ENCODE results near the gene EPOP.
"Not testable (repeated sequence)": the region's sequence is repeated elsewhere in the genome, so short reads cannot be mapped to it uniquely, and the experiment has no call there.

Gene EPOP

DNA sequence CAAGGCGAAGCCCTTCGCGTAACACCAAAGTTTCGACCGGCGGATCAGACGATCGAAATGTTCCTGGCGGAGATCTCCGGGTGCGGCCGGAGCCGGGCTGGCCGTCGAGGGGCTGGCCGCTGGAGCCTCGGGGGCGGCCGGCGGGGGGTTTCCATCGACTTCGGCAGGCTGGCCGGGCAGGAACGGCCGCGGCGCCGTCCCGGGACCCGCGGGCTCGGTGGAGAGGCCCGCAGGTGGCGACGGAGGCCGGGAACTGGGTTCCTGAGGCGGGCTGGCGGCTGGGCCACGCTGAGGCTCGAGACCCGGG is 1.1 kb downstream of the EPOP start:
- no peak for DNase-seq

DNA sequence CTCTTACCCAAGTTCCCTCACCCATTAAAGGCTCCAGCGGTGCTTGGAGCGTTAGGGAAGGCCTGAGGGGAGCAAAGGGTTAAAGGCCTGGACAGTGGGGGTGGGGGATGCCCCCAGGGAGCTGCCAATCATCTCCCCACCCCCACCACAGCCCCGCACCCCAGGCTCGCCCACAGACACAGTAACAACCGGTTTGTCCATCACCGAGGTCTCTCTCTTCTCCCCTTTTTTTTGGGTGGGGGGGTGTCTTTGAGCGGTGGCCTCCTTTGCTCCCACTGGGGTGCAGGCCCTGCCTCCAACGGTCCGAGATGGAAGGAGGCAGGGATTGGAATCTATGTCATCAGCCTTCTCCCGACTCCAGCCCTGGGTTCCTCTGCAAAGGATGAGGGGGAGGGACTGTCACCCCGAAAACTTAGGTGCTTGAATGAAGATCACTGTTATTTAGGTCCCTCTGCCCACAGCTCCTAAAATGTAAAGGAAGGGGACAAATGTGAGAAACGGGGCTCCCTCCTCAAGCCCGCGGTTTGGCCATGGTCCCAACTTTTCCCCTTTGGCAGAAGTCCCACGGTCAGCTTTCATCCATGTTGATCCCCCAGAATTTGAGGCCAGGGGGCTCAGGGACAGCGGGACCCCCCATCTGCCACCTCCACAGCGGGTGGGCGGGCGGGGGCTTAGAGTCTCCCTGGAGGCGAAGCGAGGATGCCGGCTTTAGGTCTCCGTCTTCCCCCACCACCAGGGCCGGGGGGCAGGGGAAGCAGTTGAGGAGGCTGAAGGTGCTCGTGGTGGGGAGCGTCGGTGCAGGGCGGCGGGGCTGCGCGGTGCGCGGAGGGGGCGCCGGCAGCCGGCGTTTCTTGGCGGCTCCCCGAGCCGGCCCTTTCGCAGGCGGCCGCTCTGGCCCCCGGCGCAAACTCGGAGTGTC is 1.7 kb downstream of the EPOP start:
- no peak for DNase-seq

DNA sequence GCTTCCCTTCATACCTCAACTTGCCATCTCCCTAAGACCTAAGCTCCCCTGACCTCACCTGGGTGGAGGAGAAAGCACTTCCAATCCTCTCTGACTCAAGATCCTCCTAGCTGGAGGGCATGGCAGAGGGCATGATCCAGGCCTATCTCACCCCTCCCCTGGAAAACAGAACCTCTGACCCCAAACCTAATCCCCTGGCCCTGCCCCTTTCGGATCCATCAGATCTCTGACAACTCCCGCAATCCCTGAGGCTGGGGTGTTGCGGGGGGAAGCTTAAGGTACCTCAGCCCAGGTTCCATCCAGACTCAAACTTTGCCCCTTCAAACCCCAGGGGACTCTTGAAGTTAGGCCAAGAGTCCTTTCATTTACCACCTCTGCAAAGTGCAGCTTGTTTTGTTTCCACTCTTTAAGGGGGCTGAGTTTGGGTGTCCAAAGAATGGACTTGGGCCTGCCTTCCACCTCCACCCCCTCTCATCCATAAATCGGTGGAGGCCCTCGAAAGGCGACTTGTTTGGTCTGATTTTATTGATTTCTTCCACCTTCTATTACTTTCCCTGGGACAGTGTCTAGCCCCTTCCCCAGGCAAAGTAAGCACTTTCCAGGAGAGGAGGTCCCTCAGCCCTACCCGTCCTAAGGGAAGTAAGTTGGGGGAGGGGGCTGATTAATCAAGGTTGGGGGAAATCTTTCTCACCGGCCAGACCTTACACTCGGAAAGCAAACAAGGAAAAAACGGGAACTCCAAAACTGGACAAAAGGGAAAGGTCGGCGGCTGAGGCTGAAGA is 2.6 kb downstream of the EPOP start:
- no peak for DNase-seq

- DNase-seq: no peak
These were observed 5.2 kb downstream of the EPOP start for GRCh38 chr17:38669520-38669919.

DNA sequence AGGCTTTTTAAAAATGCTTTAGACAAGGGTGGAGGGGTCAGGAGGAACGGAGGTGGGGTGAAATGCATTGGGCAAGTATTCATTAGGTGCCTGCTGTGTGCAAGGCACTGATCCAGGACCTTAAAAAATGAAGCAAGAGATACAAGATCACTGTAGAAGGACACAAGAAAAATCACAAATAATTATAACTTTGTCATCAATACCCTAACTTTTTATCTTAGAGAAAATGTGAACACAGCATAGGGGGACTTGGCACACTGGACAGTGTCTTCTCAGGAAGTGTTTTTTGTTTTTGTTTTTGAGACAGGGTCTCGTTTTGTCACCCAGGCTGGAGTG is 7.0 kb downstream of the EPOP start:
- DNase-seq: no peak

DNA sequence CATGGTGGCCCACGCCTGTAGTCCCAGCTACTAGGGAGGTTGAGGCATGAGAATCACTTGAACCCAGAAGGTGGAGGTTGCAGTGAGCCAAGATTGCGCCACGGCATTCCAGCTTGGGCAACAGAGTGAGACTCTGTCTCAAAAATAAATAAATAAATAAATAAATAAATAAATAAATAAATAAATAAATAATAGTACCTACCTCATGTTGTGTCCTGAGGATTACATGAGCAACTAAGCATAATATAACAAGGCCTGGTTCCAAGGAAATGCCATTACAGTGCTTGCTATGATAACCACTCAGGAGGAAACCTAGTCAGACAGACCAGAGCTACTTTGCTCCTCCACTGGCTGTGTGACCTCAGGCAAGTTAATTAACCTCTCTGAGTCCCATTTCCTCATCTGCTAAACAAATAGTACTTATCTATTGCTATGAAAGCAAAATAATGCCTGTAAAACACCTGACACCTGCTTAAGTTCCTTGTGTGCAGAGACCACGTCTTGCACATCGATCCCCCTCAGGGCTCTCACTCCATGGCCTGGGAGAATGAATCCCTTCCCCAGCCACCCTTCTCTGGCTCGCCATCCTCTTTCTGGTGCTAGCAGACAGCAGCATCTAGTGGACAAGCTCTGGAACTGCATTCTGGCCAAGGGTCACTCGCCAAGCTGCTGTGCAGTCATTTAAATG is 7.5 kb downstream of the EPOP start:
- DNase-seq: peak; percentile 53 to 55

DNA sequence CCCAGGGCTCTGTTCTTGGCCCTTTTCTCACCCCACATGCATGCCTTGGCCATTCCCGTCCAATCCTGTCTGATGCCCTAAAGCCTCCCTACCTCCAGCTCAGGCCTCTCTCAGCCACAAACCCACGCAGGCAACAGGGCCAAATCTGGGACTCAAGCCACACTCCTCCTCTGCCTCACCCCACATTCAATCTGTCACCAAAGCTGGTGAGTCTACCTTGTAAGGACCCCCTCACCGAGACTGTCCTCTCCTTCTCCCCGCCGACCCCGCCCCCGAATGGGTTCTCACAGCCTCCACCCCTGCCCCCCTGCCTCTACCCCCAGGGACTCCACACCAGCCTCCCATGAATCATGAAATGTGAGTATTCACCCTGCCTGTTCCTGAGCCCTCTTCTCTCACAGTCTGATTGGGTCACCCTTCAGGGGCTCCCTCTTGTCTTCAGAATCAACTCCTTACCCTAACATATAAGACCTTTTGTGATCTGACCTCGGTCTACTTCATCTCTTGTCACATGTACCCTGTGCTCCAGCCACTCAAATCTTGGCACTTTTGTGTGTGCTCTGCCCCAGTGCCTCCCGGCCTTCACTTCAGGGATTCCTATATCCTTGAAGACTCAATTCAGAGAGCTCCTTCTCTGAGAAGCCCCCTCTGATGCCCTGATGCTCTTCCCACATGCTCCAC is 10.7 kb downstream of the EPOP start:
- no peak for DNase-seq

DNA sequence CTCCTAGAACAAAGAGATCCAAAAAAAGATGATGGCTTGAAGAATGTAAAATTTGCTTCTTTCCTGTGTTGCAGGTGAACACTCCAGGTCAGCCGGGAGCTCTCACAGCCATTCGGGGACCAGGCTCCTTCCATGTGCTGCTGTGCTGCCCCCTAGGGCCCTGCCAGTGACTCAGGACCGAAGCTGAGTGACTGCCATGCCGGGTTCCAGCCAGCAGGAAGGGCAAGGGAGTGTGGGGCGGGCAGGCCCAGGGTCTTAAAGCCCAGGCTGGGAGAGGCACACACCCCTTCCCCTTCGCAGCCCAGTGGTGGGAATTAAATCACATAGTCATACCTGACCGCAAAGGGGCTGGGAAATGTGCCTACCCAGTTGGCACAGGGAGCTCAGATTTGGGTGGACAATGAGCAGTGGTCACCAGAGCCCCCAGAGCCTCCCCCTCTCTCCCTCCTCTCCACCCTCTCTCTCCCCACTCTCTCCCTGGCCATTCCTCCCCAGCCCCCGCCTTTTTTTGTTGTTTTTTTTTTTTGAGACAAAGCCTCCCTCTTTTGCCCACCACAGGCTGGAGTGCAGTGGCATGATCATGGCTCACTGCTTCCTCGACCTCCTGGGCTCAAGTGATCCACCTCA is 11.5 kb downstream of the EPOP start:
- peak; percentile 29 to 32 for DNase-seq

GRCh38 chr17:38660097-38661025 is 14.4 kb downstream of the EPOP start:
- DNase-seq: no peak

- no peak for DNase-seq
These were observed 15.3 kb downstream of the EPOP start for GRCh38 chr17:38659415-38659814.

DNA sequence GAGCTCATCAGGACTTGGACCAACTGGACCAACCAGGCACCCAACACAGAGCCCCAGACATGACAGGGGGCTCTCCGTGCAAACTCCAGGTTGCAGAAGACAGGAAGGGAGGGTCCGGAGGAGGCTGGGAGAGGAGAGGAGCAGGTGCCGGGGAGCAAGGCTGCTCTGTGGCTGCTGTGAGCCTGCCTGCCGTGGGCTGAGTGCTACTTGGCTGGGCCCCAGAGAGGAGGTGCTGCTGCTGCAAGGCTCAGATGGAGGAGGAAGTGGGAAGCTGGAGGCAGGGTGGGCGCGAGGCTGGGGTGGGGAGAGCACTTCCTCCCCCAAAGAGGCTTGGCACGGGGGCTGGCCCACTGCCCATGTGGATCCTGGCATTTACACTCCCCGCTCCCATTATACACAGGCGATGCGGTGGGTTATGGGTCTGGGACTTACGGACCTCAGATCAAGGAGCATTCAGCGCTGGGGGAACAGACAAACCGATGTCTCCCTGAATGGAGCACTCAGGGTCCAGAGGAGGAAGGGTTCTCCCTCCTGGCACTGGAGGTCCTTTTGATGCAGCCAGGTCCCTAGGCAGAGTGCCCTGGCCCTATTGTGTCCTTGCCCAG is 15.9 kb downstream of the EPOP start:
- DNase-seq: no peak

DNA sequence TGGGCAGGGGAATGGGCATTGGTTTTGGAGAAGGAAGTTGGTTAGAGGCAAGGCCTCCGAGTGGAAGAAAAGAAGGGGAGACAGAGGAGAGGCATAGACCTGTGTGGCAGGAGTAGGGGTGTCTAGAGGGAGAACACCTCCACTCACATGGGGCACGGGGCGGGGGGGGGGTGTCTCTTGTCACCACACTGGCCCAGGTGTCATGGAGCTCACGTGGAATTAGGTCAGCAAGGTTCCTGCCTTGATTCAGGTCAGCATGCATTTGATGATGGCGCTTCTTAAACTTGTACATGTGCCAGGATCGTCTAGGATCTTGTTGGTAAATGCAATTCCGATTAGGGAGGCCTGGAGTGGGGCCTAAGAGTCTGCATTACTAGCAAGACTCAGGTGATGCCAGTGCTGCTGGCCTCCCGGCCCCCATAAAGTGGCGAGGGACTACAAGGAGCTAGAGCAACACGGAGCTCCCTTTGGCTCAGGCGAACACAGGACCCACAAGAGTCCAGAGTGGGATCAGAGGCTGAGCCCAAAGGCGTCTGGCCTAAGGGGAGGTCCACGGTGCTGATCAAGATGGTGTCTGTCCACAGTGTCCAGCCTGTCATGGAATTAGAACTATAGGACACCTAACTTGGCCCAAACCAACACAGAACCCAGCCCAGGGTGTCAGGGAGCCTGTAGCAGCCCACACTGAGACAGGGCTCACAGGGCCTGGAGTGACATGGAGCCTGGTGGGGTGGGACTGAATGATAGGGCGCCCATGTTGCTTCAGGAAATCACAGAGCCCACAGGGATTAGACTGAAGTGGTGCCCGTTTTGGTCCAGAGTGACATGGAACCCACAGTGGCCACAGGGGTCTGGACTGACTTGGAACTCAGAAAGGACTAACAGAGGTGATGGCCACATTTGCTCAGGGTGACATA is 16.7 kb downstream of the EPOP start:
- no peak for DNase-seq

DNA sequence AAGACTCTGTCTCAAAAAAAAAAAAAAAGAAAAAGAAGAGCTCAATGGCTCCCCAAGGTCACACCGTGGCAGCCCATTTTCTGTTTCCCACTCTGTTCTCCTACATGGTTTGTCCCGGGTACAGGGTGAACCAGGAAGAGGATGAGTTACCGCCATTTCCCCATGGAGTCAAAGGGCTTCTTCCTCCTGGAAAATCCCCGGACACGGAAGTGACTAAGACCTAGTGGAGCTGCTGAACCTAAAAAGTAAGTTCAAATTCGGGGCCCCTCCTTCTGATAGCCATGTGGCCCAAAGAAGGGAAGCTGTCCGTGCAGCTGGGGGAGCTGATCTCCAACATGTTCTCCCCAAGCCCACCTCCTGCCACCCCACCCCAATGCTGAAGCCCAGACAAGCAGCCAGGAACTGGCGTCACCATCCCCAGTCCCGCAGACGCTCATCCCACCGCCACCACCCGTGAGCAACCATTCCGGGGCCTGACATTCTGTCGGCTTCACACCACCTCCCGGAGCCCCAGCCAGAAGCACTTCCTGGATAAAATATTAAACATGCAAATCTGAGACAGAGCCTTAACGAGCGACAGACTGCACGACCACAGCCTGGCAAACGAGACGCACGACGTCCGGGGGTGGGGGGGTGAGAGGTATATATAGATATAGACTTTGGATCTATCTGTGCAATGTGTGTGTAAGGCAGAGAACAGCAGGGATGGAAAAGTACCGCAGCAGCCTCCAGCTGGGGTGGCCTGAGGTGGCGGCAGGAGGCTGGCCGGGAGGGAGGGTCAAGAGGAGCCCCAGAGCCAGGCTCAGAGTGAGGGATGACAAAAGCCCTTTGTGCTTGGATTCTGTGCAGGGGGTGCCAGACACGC is 17.6 kb downstream of the EPOP start:
- no peak for DNase-seq

- no peak for DNase-seq
These were observed 20.1 kb downstream of the EPOP start for GRCh38 chr17:38654411-38655398.

DNA sequence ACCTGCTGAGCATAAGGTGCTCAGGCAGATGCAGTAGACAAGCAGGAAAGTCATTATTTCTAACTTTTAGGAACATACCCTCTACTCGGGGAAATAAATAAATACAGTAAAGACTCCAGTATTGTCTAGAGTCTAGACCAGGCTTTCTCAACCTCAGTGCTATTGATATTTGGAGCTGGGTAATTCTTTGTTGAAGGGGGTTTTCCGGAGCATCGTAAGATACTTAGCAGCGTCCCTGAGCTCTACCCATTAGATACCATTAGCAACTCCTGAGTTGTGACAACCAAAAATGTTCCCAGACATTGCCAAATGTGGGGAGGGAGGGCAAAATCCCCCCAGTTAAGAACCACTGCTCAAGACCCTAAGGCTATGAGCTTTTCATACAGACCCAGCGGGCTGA is 21.1 kb downstream of the EPOP start:
- no peak for DNase-seq

GRCh38 chr17:38653230-38653629 is 21.5 kb downstream of the EPOP start:
- no peak for DNase-seq

DNA sequence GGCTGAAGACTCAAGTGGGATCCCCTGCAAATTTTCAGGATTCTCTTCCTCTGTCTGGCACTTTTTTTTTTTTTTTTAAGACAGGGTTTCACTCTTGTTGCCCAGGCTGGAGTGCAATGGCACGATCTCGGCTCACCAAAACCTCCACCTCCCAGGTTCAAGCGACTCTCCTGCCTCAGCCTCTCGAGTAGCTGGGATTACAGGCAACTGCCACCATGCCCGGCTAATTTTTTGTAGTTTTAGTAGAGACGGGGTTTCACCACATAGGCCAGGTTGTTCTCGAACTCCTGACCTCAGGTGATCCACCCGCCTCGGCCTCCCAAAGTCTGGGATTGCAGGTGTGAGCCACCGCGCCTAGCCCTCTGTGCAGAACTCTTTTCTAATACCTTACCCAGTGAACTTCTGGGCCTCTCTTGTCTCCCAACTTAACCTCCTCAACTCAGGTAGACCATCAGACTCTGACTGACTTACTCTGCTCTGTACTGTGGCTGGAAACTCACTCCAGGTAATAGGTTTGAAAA is 24.0 kb downstream of the EPOP start:
- DNase-seq: not testable (repeated sequence)

All from activated CD4-positive, alpha-beta T cell treated with anti-CD3 and anti-CD28 coated beads for 4 hours (primary cell).